Bone marrow (tissue), 2 donors: ENCODE data around the gene C1QTNF9B.
"Not testable (repeated sequence)": the region's sequence is repeated elsewhere in the genome, so short reads cannot be mapped to it uniquely, and the experiment has no call there.

ENCODE experiments used
- DNase-seq, 2 donors: peaks; one replicate each; lab custom pipeline; 2025; lab: John Stamatoyannopoulos, UW

C1QTNF9B gene

GRCh38 chr13:23897452-23897919, at the start of gene C1QTNF9B:
Gene C1QTNF9B, minus strand, starts transcription at chr13:23897502.
- DNase-seq: not testable (repeated sequence)

- DNase-seq: no peak
Observed at GRCh38 chr13:23946900-23947299, 49.6 kb upstream of the C1QTNF9B start.

- DNase-seq: no peak
Observed at GRCh38 chr13:23946067-23946466, 48.8 kb upstream of the C1QTNF9B start.

- no peak for DNase-seq
Observed at GRCh38 chr13:23945612-23946011, 48.3 kb upstream of the C1QTNF9B start.

- no peak for DNase-seq
Observed at GRCh38 chr13:23941211-23941610, 43.9 kb upstream of the C1QTNF9B start.

GRCh38 chr13:23939666-23940065, 42.4 kb upstream of the C1QTNF9B start:
- DNase-seq: not testable (repeated sequence)

- DNase-seq: no peak
Observed at GRCh38 chr13:23934520-23934919, 37.2 kb upstream of the C1QTNF9B start.

GRCh38 chr13:23928985-23929384, 31.7 kb upstream of the C1QTNF9B start:
- DNase-seq: no peak

- DNase-seq: no peak
Observed at GRCh38 chr13:23923031-23923430, 25.7 kb upstream of the C1QTNF9B start.

GRCh38 chr13:23922005-23922932, 25.0 kb upstream of the C1QTNF9B start:
- no peak for DNase-seq

- no peak for DNase-seq
Observed at GRCh38 chr13:23921451-23921888, 24.2 kb upstream of the C1QTNF9B start.

GRCh38 chr13:23919006-23919405, 21.7 kb upstream of the C1QTNF9B start:
- no peak for DNase-seq

- DNase-seq: no peak
Observed at GRCh38 chr13:23918208-23918607, 20.9 kb upstream of the C1QTNF9B start.

GRCh38 chr13:23915308-23915707, 18.0 kb upstream of the C1QTNF9B start:
- no peak for DNase-seq

- no peak for DNase-seq
Observed at GRCh38 chr13:23912469-23912868, 15.2 kb upstream of the C1QTNF9B start.

GRCh38 chr13:23909606-23910005, 12.3 kb upstream of the C1QTNF9B start:
- no peak for DNase-seq

GRCh38 chr13:23905766-23906165, 8.5 kb upstream of the C1QTNF9B start:
- DNase-seq: no peak

- DNase-seq: no peak
Observed at GRCh38 chr13:23903906-23904280, 6.6 kb upstream of the C1QTNF9B start.

GRCh38 chr13:23902975-23903905, 5.9 kb upstream of the C1QTNF9B start:
- no peak for DNase-seq

GRCh38 chr13:23901365-23901764, 4.1 kb upstream of the C1QTNF9B start:
- DNase-seq: no peak

- peak in 1 of 2 donors; percentile 16 for DNase-seq
Observed at GRCh38 chr13:23899555-23899954, 2.3 kb upstream of the C1QTNF9B start.

GRCh38 chr13:23898101-23898500, 799 bp upstream of the C1QTNF9B start:
- DNase-seq: no peak
